ENCODE data around the gene MYO3A. TPM values are rescaled to one million over a fixed set of nuclear protein-coding genes. Genes with fewer than 3 reads are reported as not detected.

The MYO3A gene
- total and polyA plus RNA-seq, 8 donors: 0.45 to 29.8 (median 0.99) TPM; not detected in 2

DNA sequence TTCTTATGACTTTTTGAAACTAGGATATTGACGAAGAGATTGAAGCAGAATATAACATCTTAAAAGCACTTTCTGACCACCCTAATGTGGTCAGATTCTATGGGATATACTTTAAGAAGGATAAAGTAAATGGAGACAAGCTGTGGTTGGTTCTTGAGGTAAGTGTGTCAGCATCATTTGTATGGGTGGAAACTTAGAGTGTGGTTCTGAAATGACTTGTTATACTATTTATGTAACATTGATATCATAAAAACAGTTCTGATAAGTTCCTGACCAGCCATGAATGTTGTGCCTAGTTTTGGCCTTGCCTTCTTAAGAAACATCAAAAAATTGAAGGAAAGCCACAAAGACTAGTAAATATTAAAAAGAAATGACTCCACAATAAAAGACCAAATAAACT lies 20.8 kb downstream of the MYO3A start:
- no peak overlapping the region for H3K27ac ChIP-seq
- 76 to 87% (median 81%) methylated on average over 1 of the region's 1 CpG for WGBS, 5 donors
- no peaks in the 10 kb centered on the region for H3K36me3 ChIP-seq
- intact Hi-C loops (cut with DNase I; ENCODE audit: low total_unique reads): no loop called here
- no peak for TF ChIP-seq POLR2AphosphoS5 (IDR thresholded peaks at IDR 0.05)
- TF ChIP-seq, protein P1, sequence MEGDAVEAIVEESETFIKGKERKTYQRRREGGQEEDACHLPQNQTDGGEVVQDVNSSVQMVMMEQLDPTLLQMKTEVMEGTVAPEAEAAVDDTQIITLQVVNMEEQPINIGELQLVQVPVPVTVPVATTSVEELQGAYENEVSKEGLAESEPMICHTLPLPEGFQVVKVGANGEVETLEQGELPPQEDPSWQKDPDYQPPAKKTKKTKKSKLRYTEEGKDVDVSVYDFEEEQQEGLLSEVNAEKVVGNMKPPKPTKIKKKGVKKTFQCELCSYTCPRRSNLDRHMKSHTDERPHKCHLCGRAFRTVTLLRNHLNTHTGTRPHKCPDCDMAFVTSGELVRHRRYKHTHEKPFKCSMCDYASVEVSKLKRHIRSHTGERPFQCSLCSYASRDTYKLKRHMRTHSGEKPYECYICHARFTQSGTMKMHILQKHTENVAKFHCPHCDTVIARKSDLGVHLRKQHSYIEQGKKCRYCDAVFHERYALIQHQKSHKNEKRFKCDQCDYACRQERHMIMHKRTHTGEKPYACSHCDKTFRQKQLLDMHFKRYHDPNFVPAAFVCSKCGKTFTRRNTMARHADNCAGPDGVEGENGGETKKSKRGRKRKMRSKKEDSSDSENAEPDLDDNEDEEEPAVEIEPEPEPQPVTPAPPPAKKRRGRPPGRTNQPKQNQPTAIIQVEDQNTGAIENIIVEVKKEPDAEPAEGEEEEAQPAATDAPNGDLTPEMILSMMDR (IDR thresholded peaks at IDR 0.05): no peak
- no peak overlapping the region for H3K4me3 ChIP-seq
- H3K9me3 ChIP-seq: peaks cover 0 to 4% (median 0%) of the 10 kb centered on the region in 4 donors
- no peaks in the 10 kb centered on the region for H3K4me1 ChIP-seq
- H3K27me3 ChIP-seq: no peaks in the 10 kb centered on the region
- DNase-seq: no peak

DNA sequence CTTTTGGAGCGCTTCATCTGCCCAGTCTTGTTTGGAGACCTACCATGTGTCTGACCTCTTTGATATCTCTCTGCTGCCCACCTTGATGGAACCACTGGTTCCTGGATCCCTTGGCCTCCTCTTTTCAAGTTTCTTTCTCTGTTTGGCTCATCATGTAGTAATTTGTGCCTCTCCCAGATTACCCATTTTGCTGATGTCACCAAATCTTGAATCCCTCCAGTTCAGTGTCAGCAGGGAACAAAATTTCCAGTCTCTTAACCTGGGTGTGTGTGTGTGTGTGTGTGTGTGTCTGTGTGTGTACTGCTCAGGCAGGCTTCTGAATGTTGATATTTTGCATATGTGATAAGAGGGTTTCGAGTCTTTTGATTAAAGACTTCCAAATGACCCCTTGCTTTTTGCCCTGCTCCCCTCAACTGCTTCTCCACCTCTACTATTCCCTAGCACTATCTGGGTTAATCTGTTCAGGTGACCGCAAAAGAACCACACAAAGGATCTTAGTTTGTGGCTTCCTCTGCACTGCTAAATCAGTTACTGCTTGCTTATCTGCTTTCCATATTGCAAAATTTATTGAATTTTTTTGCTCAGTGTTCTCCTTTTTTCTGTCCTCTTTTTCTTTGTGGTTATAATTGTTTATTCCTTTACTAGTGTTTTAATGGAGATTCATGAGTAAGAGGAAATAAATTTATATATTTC lies 25.7 kb downstream of the MYO3A start:
- intact Hi-C loops (cut with DNase I; ENCODE audit: low total_unique reads): no loop called here
- Histone ChIP-seq H3K27ac (no peak overlapping the region), H3K36me3 (no peaks in the 10 kb centered on the region), H3K27me3 (no peaks in the 10 kb centered on the region), H3K4me1 (no peaks in the 10 kb centered on the region), H3K4me3 (no peak overlapping the region), H3K9me3 (peaks cover 0 to 4% (median 0%) of the 10 kb centered on the region in 4 donors)
- DNase-seq: no peak
- TF ChIP-seq EP300 (IDR thresholded peaks at IDR 0.05) (no peak), POLR2A (IDR thresholded peaks at IDR 0.05) (no peak), POLR2AphosphoS5 (IDR thresholded peaks at IDR 0.05) (no peak)
- TF ChIP-seq, protein P1 (IDR thresholded peaks at IDR 0.05): no peak
- WGBS, 5 donors: 48 to 64% (median 55%) methylated on average over 3 of the region's 3 CpGs

DNA sequence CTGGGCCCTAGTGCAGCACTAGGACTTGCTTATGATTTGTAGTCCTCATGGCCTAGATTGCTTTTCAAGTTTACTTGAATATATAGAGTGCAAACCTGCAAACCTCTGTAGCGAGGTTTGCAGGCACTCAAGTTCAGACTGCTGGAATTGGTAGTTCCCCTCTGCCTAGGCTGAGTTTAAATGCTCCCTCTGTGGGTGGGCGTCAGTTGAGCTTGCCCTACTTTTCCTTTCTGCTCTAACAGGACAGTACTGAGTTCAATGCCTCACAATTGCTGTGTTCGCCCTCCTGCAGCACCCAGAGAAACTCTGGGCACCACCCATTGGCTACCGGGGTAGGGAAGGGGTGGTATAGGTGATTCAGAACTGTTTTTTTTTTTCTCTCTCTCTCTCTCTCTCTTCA lies 31.6 kb downstream of the MYO3A start:
- no peaks in the 10 kb centered on the region for H3K4me1 ChIP-seq
- 68 to 92% (median 81%) methylated on average over 4 of the region's 4 CpGs for WGBS, 5 donors
- no peaks in the 10 kb centered on the region for H3K9me3 ChIP-seq
- H3K27me3 ChIP-seq: peaks cover 0 to 8% (median 0%) of the 10 kb centered on the region in 3 donors
- no peaks in the 10 kb centered on the region for H3K36me3 ChIP-seq
- no peak for TF ChIP-seq POLR2AphosphoS5 (IDR thresholded peaks at IDR 0.05)
- TF ChIP-seq, protein P1 (IDR thresholded peaks at IDR 0.05): no peak
- TF ChIP-seq POLR2A (IDR thresholded peaks at IDR 0.05): no peak
- TF ChIP-seq EP300 (IDR thresholded peaks at IDR 0.05): no peak
- H3K4me3 ChIP-seq: no peak overlapping the region
- intact Hi-C loops (cut with DNase I; ENCODE audit: low total_unique reads): no loop called here
- DNase-seq: no peak
- H3K27ac ChIP-seq: no peak overlapping the region

DNA sequence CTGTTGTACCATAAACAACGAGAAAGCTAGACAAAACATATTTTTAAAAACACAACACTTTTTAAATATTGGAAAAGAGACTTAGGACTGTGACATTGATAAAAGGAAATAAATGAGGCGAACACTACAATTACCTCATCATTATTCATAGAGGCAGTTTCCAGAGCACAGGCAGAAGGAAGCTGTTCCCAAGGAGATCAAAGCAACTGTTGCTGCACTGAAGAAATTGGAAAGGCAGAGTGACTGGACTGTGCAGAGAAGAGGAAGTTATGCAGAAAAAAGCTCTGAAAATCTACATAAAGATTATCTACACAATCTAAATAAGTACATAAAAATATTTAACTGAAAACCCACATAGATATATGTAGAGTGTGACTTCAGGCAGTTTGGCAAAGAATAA lies 32.8 kb downstream of the MYO3A start:
- intact Hi-C loops (cut with DNase I; ENCODE audit: low total_unique reads): no loop called here
- Histone ChIP-seq H3K27ac (no peak overlapping the region), H3K27me3 (peaks cover 0 to 8% (median 0%) of the 10 kb centered on the region in 3 donors), H3K9me3 (no peaks in the 10 kb centered on the region), H3K36me3 (no peaks in the 10 kb centered on the region), H3K4me3 (no peak overlapping the region), H3K4me1 (no peaks in the 10 kb centered on the region)
- 56 to 69% (median 59%) methylated on average over 2 of the region's 2 CpGs for WGBS, 5 donors
- peak in 1 of 2 donors; percentile 26 for DNase-seq
- no peak for TF ChIP-seq EP300 (IDR thresholded peaks at IDR 0.05)
- no peak for TF ChIP-seq POLR2AphosphoS5 (IDR thresholded peaks at IDR 0.05)
- TF ChIP-seq POLR2A (IDR thresholded peaks at IDR 0.05): no peak
- TF ChIP-seq, protein P1 (IDR thresholded peaks at IDR 0.05): no peak
